ENCODE results near the gene ANKS3. TPM values are rescaled to one million over a fixed set of nuclear protein-coding genes. Genes with fewer than 3 reads are reported as not detected.
A peak's percentile ranks its signal among the peaks of the same experiment; 100 is the strongest.

The ANKS3 gene, protein sequence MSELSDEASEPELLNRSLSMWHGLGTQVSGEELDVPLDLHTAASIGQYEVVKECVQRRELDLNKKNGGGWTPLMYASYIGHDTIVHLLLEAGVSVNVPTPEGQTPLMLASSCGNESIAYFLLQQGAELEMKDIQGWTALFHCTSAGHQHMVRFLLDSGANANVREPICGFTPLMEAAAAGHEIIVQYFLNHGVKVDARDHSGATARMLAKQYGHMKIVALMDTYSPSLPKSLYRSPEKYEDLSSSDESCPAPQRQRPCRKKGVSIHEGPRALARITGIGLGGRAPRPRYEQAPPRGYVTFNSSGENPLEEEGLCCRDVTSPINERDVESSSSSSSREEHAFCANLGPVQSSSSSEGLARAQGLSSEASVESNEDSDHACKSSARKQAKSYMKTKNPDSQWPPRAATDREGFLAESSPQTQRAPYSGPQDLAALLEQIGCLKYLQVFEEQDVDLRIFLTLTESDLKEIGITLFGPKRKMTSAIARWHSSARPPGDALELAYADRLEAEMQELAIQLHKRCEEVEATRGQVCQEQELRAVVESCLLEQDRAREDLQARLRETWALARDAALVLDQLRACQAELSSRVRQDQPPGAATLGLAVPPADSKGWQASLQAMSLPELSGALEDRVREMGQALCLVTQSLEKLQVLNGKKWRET
- polyA plus RNA-seq (2012; ENCODE audit: missing spikeins), result 6.8 TPM

DNA sequence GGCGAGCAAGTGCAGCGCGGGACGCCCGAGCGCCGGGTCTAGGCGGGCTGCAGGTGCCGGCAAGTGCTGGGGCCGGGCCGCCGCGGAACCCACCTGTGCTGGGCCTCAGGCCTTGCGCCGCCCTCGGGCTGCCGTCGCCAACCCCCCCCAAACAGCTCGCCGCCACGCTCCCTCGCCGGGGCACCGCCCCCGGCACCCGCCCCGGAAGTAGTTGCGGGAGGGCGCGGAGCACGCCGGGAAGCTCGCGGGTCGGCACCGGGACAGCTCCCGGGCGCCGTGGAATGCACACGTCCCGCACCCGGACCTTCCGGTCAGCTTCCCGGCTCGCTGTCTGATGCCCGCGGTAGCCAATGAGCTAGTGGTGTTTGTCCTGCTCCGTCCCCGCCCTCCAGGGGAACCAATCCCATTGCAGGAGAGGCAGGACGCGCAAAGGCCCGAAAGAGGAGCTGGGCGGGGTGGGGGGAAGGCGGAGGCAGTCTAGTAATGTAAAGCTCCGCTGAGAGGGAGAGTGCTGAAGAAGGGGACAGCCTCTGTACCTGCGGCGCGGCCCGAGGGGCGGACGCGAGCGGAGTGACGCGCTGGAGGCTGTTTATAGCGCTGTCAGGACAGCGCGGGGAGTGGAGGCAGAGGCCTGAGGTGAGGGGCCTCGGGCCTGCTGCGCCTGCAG is at the start of gene ANKS3, which contains the start of gene DNAAF8:
Gene ANKS3 (minus strand): TSS at position 209 of the 667 bp plus-strand sequence. CDS start 4,122 bp downstream, outside the sequence.
Gene DNAAF8 (plus strand): TSS at position 475 of the 667 bp plus-strand sequence. CDS start 1,978 bp downstream, outside the sequence.
- DNase-seq (ENCODE audit: insufficient read length), result peak; percentile 86
- peak; percentile 94 for FAIRE-seq
- TF ChIP-seq TAF1 (IDR thresholded peaks at IDR 0.05; ENCODE audit: borderline replicate concordance, low read depth, low read length) (no peak), POLR2AphosphoS5 (IDR thresholded peaks at IDR 0.05; ENCODE audit: low read depth, low read length) (0 out of 2 replicates have a peak, but pooled peaks have one; percentile 21), POLR2A (IDR thresholded peaks at IDR 0.05; ENCODE audit: low read depth, low read length) (peak; percentile 60; the same call in 1 of the 2 replicates)

DNA sequence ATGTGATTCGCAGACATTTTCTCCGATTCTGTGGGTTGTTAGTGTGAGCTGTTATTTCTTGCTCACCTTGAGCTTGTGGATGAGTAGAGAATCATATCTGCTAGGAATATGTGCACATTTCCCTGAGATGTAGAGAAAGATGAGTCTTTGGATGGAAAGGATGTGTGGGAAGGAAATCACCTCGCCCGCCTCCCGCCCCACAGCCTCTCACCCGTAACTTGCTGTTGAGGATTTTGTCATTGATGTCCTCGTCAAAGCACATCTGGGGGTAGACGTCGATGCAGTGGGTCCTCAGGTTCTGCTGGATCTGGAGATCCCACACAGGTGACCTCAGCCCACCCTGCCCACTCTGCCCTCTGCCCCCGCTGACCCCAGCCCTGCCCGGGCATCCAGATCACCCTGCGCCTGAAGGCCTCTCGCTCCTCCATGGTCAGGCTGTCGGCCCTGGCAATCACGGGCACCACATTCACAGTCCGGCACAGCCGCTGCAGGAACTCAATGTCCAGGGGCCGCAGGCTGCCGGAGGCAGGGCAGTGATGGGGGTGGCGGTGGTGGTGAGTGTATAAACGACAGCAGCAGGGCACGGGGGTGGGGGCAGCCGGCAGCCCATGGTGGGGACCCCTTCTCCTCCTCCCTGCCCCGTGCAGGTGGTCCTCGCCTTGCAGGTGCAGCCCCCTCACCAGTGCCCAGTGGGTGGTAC is 49.3 kb upstream of the ANKS3 start:
- DNase-seq (ENCODE audit: insufficient read length), result no peak
- TF ChIP-seq TAF1 (IDR thresholded peaks at IDR 0.05; ENCODE audit: borderline replicate concordance, low read depth, low read length) (no peak), POLR2AphosphoS5 (IDR thresholded peaks at IDR 0.05; ENCODE audit: low read depth, low read length) (no peak), POLR2A (IDR thresholded peaks at IDR 0.05; ENCODE audit: low read depth, low read length) (no peak)
- FAIRE-seq, result no peak

DNA sequence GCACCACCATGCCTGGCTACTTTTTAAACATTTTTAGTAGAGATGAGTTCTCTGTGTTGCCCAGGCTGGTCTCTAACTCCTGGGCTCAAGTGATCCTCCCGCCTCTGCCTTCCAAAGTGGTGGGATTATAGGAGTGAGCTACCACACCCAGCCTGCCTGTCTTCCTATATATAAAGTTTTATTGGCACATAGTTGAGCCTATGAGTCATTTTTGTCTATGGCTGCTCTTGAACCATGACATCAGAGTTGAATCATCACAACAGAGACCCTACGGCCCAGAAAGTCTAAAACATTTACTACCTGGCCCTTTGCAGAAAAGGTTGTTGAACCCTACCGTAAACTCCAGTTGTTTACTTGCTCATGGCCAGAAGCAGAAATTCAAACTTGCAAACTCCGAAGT is 46.2 kb upstream of the ANKS3 start:
- no peak for FAIRE-seq
- no peak for DNase-seq (ENCODE audit: insufficient read length)
- TF ChIP-seq TAF1 (IDR thresholded peaks at IDR 0.05; ENCODE audit: borderline replicate concordance, low read depth, low read length) (no peak), POLR2A (IDR thresholded peaks at IDR 0.05; ENCODE audit: low read depth, low read length) (no peak), POLR2AphosphoS5 (IDR thresholded peaks at IDR 0.05; ENCODE audit: low read depth, low read length) (no peak)

DNA sequence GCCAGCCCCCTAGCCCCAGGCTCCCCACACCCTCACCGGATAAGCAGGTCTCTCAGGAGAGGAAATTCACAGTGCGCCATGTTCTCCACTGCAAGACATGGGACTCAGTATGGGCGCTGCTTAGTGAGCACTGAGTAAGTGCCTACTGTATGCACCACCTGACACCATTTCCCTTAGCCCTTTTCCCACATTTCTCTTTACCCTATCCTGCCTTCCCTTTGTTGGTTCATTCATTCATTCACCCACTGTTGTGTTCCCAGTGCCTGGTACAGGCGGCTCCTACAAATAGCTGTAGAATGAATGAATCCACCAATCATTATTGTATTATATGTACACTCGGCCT is 44.0 kb upstream of the ANKS3 start:
- FAIRE-seq (no peak), DNase-seq (ENCODE audit: insufficient read length) (no peak)
- no peak for TF ChIP-seq POLR2AphosphoS5 (IDR thresholded peaks at IDR 0.05; ENCODE audit: low read depth, low read length)
- no peak for TF ChIP-seq TAF1 (IDR thresholded peaks at IDR 0.05; ENCODE audit: borderline replicate concordance, low read depth, low read length)
- no peak for TF ChIP-seq POLR2A (IDR thresholded peaks at IDR 0.05; ENCODE audit: low read depth, low read length)

DNA sequence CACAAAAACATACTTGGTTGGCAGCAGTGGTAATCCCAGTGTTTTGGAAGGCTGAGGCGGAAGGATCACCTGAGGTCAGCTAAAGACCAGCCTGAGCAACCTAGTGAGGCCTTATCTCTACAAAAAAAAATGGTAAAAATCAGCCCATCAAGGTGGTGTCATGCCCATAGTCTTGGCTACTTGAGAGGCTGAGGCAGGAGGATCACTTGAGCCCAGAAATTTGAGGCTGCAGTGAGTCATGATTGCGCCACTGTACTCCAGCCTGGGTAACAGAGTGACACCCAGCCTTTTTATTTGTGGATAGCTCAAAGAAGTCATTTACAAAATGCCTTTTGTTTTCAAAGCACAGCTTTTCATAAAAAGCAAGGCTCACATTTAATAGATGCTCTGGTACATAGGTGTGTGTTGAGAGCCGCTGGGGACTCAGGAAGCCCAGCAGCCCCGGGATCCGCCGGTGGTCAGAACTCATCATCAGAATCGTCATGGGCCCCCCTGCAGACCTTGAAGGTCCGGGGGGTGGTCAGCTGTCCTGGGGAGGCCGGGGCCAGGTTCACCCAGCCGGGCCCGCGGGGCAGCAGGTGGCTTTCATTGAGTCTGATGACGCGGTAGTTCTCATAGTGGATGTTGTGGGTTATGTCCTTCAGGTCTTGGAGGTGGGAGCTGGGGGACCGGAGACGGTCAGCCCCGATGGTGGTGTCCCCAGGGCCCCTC is 43.4 kb upstream of the ANKS3 start:
- TF ChIP-seq POLR2AphosphoS5 (IDR thresholded peaks at IDR 0.05; ENCODE audit: low read depth, low read length) (no peak), POLR2A (IDR thresholded peaks at IDR 0.05; ENCODE audit: low read depth, low read length) (no peak), TAF1 (IDR thresholded peaks at IDR 0.05; ENCODE audit: borderline replicate concordance, low read depth, low read length) (no peak)
- DNase-seq (ENCODE audit: insufficient read length) (no peak), FAIRE-seq (no peak)

DNA sequence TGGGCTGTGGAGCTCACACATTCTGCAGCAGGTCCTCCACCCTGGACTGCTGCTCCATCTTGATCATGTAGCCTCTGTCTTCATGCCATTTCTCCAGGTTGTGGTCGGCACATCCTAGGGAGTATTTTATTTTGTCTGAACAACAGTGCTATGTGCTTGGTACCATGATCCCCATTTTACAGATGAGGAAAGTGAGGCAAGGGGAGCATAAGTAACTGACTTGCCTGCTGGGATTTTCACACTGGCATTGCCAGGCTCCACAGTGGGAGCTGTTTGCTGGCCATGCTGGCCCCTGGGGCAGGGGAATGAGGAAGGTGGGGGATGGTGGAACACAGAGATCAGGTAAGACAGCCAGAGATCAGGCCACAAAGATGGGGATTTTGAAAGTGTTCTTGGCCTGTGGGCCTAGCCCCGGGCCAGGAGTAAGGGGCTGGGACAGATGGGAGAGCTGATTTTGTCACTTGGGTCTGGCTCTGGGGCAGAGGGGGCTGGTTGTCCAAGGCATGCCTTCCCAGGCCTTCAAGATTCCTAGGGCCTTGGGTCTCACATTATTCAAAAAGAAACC is 42.2 kb upstream of the ANKS3 start:
- no peak for FAIRE-seq
- TF ChIP-seq TAF1 (IDR thresholded peaks at IDR 0.05; ENCODE audit: borderline replicate concordance, low read depth, low read length) (no peak), POLR2AphosphoS5 (IDR thresholded peaks at IDR 0.05; ENCODE audit: low read depth, low read length) (no peak), POLR2A (IDR thresholded peaks at IDR 0.05; ENCODE audit: low read depth, low read length) (no peak)
- no peak for DNase-seq (ENCODE audit: insufficient read length)

DNA sequence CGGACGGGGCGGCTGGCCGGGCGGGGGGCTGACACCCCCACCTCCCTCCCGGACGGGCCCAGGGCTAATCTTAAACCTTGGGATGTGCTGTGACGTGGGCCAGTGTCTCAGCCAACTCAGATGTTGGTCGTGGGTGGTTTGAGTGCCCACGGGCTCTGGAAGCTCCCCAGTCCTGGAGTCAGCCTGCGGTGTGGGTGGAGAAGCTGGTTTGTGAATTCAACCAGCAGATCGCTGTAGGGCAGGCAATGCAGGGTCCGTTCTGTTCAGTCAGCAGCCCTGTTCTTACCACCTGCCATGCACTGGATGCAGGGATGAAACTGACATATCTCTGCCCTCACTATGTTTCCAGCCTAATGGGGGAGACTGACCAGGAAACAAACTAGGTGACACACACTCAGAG is 40.9 kb upstream of the ANKS3 start:
- FAIRE-seq (no peak), DNase-seq (ENCODE audit: insufficient read length) (no peak)
- TF ChIP-seq POLR2AphosphoS5 (IDR thresholded peaks at IDR 0.05; ENCODE audit: low read depth, low read length) (no peak), TAF1 (IDR thresholded peaks at IDR 0.05; ENCODE audit: borderline replicate concordance, low read depth, low read length) (no peak), POLR2A (IDR thresholded peaks at IDR 0.05; ENCODE audit: low read depth, low read length) (no peak)

DNA sequence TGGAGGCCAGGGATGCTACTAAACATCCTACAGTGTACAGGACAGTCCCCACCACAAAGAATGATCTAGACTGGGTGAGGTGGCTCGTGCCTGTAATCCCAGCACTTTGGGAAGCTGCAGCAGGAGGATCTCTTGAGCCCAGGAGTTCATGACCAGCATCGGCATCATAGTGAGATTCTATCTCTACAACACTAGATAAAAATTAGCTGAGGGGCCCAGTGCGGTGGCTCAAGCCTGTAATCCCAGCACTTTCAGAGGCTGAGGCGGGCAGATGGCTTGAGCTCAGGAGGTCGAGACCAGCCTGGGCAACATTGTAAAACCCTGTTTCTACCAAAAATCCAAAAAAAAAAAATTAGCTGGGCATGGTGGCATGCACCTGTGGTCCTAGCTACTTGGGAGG is 38.3 kb upstream of the ANKS3 start:
- FAIRE-seq (no peak), DNase-seq (ENCODE audit: insufficient read length) (no peak)
- TF ChIP-seq POLR2A (IDR thresholded peaks at IDR 0.05; ENCODE audit: low read depth, low read length), result no peak
- no peak for TF ChIP-seq POLR2AphosphoS5 (IDR thresholded peaks at IDR 0.05; ENCODE audit: low read depth, low read length)
- TF ChIP-seq TAF1 (IDR thresholded peaks at IDR 0.05; ENCODE audit: borderline replicate concordance, low read depth, low read length), result no peak

DNA sequence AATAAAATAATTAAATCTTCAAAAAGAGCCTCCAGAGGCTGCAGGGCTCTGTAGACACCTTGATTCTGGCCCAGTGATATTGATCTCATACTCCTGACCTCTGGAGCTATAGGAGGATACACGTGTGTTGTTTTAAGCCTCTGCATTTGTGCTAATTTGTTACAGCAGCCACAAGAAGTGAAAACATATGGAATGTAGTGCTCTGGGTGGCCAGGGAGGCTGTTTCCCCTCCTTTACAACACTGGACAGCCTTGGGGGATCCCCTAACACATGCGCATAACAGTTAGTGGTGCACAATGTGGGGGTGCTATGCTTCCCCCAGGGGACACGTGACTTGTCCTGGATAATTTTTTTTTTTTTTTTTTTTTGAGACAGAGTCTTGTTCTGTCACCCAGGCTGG is 37.6 kb upstream of the ANKS3 start:
- DNase-seq (ENCODE audit: insufficient read length), result no peak
- no peak for FAIRE-seq

DNA sequence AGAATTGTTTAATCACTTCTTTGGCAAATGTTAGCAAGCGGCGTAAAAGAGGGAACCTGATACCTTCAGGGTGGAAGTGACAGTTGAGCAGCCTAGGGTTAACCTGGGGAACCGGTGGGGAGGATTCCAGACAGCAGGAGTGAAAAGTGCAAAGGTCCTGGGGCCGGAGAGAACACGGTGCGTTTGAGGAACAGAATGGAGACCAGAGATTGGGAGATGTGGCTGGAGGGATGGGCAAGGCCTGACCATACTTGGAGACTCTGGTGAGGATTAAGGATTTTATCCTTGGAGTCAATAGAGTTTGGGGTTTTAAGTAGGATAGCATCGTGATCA is 35.2 kb upstream of the ANKS3 start:
- no peak for FAIRE-seq
- DNase-seq (ENCODE audit: insufficient read length), result no peak
- TF ChIP-seq POLR2AphosphoS5 (IDR thresholded peaks at IDR 0.05; ENCODE audit: low read depth, low read length) (no peak), TAF1 (IDR thresholded peaks at IDR 0.05; ENCODE audit: borderline replicate concordance, low read depth, low read length) (no peak), POLR2A (IDR thresholded peaks at IDR 0.05; ENCODE audit: low read depth, low read length) (no peak)

More for the DNA sequence above, 37.6 kb upstream of the ANKS3 start:
- no peak for TF ChIP-seq TAF1 (IDR thresholded peaks at IDR 0.05; ENCODE audit: borderline replicate concordance, low read depth, low read length)
- TF ChIP-seq POLR2AphosphoS5 (IDR thresholded peaks at IDR 0.05; ENCODE audit: low read depth, low read length), result no peak
- no peak for TF ChIP-seq POLR2A (IDR thresholded peaks at IDR 0.05; ENCODE audit: low read depth, low read length)

Measured in GM12892 (cell line).